RCC 7860 (cell line): ENCODE results near the gene DMGDH.
"Not testable (repeated sequence)": the region's sequence is repeated elsewhere in the genome, so short reads cannot be mapped to it uniquely, and the experiment has no call there.

Experiments
- DNase-seq: peaks from one replicate; pipeline ENCODE4 v3.0.0-alpha.2; 2015; ENCODE audit warnings: low spot score
- FAIRE-seq: peaks from 2 replicates; lab custom pipeline; 2012; peaks lifted over from hg19 to GRCh38; lab: Jason Lieb, UNC

Gene DMGDH

DNA sequence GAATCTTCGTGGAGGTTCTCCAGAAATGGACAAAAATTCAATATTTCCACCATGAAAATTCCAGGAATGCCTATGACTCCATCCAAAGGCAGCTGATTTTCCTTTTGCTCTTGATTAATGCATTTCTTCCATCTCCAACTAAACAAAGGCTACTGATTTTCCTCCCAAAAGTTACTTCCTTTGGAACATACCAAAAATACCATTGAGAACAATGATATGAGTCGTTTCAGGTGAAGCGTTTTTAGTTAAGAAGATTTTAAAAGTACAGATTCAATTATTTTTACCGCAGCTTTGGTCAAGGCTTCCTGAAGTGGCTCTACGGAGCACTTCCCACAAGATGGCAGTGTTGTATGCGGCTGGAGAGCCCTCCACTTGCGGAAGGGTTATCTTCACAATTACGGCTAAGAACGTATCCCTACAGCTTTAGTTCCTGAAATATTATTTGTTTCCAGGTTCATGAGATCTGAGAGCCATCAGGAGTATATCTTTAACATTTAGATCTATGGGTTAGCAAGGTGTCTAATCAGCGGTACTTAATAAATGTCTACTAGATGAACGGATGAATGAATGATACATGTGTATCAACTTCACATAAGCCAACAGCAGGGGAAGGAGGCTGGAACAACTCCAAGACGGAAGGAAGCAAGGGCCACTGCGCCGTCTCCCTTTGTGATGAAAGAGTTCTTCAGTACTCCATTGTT lies 48.5 kb downstream of the DMGDH start:
- no peak for FAIRE-seq

DNA sequence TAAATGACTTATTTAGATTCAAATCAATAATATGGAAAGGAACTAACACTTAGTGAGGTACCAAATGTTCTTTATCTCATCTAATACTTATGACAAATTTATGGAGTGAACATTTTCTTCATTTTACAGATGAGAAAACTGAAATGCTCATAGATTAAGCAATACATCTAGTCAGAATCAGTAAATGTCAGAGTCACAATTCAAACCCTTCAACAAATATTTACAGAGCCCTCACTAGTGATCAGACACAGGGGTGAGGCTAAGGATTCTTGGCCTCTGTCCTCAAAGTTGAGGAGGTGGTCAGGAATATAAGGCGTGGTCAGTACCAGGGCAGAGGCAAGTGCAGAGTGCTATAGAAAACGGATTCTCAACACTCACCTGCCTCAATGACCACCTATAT lies 54.8 kb downstream of the DMGDH start:
- FAIRE-seq: no peak
- DNase-seq: no peak

More for the DNA sequence above, 48.5 kb downstream of the DMGDH start:
- DNase-seq: peak; percentile 5

DNA sequence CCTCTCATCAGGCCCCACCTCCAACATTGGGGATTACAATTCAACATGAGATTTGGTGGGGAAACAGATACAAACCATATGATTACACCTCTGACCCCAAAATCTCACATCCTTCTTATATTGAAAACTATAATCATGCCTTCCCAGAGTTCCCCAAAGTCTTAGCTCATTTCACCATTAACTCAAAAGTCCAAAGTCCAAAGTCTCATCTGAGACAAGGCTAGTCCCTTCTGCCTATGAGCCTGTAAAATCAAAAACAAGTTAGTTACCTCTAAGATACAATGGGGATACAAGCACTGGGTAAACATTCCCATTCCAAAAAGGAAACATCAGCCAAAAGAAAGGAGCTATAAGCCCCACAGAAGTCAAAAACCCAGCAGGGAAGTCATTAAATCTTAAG lies 57.6 kb downstream of the DMGDH start:
- FAIRE-seq (no peak), DNase-seq (no peak)

DNA sequence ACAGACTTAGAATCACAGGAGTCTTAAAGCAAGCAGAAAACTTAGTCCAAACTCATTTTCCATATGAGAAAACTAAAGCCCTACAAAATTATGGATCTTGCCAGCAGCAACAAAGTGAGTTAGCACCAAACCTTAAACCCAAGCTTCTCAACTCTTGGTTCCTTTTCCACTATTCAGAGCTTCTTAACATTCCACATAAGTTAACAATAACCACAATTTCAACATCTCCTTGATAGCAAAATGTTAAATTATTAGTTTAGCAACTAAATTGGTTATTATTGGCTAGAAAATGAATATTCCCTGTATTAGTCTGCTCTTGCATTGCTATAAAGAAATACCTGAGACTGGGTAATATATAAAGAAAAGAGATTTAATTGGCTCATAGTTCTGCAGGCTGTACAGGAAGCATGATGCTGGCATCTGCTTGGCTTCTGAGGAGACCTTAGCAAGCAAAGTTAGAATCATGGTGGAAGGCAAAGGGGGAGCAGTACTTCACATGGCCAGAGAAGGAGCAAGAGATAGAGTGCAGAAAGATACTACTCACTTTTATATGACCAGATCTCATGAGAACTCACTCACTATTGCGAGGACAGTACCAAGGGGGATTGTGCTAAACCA lies 58.1 kb downstream of the DMGDH start:
- DNase-seq (no peak), FAIRE-seq (no peak)

DNA sequence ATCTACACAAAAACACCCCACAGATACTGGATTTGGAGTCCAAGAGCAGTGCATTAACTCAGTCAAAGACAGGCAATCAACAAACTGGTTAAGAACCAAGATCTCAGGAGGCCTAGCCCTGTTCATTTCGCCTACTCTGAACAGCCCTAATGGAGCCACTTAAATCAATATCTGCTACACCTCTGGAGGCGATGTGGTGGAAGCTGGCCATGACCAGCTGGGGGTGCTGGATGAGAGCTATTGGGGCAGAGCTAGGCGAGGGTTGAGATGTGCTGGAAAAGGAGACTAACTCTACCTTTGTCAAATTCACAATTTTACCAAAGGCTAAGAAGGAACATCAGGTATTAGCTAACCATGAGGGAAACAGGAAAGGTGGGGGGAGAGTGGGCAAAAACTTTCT lies 61.1 kb downstream of the DMGDH start:
- DNase-seq (no peak), FAIRE-seq (no peak)

DNA sequence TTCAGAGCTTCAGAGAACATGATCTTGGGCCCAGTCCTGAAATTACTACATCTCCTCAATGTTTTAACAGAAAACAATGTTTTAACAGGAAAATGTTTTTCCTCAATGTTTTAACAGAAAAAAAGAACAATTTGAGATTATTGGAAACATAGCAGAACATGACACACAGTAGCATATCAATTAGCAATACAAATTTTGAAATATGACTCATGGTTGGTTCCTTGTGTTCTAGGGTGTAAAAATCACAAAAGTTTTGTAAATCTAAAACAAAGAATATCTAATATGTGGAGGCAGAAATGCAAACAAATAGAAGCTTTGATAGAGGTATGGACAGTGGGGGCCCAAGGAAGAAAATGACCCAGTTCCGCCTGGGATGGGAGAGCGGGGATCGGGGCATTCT lies 61.6 kb downstream of the DMGDH start:
- no peak for FAIRE-seq
- DNase-seq: no peak

DNA sequence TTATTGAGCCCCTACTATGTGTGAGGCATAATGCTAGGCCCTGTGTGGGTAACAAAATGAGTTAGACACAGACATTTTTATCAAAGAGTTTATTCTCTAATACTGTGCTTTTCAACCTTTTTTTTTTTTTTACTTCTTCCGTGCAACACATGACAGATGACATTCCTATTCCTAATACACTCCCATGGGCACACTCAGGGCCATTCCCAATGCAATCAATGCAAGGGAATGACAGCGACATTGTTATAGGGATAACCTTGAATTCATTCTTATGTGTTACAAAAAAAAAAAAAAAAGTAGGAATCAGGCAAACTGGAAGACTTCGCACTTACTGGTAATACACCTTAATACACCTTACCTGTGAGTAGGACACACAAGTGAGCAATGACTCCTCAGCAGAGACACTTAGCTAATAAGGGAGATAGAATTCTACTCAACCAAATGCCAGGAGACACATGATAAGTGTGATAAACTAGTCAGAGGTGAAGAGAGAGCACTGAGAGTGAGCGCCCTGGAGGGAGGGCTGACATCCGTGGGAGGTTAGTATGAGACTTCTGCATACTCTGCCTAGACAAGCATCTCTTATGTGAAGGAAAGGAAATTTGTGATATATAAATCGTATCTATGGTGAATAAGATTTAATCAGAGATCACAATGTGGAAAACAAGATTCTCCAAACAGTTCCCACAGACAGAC lies 63.4 kb downstream of the DMGDH start:
- DNase-seq: no peak
- no peak for FAIRE-seq

DNA sequence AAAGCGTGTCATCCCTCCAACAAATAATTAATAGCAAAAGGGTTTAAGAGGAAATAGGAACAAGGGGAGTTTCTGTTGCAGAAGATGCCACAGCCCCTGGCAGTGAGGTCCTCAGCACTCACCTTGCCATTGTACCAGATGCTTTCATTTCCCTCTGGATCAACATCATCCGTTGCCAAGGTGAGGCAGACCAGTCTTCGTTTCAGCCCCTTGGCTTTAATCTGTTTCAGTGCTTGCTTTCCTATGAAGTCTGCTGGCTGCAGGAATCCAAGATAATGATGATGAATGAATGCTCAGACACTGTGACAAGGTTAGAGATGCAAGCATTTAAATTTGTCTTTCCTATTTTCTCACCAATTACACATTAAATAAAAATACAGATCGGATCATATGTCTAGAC lies 64.3 kb downstream of the DMGDH start:
- FAIRE-seq (no peak), DNase-seq (no peak)

DNA sequence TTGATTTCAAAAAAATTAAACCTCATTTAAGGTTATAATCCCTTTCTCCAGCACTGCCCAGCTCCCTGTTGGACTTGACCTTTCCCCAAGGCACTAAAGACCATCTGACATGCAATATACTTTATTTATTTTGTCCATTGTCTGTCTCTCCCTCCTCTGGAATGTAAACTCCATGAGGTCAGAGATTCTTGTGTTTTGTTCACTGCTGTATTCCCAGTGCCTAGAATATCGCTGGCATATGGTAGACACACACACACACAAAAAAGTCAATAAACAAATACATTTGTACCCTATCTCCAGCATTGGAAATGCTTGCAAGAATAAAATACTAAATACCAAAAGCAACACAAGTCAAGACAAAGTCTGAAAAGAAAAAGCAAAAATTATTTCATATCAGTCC lies 67.1 kb downstream of the DMGDH start:
- DNase-seq (no peak), FAIRE-seq (no peak)

DNA sequence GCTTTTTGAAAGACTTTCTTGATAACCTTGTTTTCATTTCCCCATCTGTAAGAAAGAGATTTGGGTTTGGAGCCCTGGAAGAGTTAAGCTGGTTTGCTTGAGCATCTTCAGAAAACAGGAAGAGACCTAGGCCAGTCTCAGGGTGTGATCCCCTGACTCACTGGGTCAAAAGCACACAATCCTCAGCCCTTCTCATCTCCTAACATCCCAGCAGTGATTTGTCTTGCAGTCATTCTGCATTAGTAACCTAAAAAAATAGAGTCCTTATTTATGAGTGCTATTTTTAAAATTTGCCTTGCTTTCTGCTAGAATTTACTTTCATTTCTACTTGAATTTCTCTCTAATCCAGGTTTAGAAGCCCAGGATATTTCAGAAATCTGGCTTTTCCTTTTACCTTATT lies 68.0 kb downstream of the DMGDH start:
- FAIRE-seq (no peak), DNase-seq (no peak)

DNA sequence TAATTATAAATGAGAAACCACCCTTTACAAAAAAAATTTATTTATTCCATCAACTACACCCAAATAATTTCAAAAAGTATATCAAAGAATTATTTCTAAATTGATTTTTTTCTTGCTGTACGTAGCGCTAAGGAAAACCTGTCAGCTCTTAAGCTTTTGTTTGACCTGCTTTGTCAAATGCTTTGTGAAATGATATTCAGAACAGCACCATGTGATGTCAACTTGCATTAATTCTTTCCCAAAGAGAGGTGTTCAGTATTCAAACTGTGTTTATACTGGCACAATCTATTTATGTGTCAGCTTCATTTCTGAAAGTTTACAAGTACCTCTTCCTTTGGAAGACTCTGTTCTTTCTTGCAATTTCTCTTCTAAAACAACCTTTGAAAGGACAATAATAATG lies 72.4 kb downstream of the DMGDH start:
- DNase-seq: no peak
- no peak for FAIRE-seq

DNA sequence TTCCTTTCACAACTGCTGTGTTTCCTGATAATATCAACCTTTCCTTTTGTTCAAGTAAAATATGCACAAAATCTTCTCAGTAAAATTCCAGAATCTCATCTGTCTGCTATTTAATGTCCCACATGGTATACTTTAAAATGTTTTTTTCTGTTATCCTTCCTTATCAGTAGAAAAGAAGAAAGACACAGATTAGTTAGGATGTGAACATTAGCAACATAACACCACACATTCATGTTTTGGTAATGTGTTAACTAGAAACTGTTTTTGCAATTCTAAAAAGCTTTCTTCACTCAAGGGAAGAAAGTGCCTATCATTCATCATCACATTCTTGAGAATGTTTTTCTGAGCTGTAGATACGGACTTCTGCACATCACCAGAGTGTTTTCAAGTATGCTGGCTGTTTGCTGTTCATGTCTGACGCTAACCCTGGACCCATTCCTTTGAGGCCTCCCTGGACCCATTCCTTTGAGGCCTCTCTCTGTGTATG lies 73.9 kb downstream of the DMGDH start:
- no peak for DNase-seq
- no peak for FAIRE-seq

DNA sequence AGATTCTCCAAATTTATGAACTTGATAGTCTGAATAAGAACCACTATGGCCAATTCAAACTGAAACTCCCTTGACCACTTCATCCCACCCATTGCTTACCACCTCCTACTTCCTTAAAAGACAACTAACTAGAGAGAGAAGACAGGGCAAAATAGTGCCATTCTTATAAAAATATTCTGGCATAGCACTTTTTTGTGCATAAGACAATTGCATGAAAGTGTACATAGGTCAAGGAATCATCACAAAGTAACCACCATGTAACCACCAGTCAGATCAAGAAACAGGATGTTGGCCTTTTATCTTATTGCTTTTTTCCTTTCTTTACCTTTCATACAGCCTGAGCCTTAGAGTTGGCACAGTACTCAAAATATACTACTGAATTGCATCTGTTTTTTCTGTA lies 76.3 kb downstream of the DMGDH start:
- FAIRE-seq: no peak

DNA sequence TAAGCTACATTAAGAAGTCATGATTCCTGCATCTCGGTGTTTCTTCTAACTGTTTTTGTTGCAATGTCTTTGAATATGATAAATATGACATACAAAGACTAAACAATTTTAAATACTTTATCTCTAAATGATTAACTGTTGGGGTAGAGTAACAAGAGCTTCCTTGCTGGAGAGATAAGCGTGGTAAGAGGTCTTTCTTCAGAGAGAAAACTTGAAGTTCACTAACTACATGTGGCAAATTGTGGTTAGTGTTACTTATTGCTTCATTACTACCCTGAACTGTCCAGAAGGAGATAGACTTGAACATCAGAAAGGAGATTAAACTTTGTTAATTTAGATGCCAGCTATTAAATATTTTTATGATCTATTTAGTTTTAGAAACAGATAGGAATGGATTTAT lies 77.3 kb downstream of the DMGDH start:
- FAIRE-seq: no peak
- no peak for DNase-seq

More for the DNA sequence above, 76.3 kb downstream of the DMGDH start:
- DNase-seq: no peak

DNA sequence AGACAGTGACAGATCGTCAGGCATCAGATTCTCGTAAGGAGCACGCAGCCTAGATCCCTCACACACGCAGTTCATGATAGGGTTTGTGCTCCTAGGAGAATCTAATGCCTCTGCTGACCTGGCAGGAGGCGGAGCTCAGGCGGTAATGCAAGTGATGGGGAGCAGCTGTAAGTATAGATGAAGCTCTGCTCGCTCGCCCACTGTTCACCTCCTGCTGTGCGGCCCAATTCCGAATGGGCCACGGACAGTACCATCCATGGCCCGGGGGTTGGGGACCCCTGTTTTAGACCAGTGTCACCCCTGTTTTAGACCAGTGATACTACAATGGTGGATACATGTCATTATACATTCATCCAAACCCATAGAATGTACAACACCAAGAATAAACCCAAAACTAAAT lies 80.4 kb downstream of the DMGDH start:
- DNase-seq: no peak
- no peak for FAIRE-seq

DNA sequence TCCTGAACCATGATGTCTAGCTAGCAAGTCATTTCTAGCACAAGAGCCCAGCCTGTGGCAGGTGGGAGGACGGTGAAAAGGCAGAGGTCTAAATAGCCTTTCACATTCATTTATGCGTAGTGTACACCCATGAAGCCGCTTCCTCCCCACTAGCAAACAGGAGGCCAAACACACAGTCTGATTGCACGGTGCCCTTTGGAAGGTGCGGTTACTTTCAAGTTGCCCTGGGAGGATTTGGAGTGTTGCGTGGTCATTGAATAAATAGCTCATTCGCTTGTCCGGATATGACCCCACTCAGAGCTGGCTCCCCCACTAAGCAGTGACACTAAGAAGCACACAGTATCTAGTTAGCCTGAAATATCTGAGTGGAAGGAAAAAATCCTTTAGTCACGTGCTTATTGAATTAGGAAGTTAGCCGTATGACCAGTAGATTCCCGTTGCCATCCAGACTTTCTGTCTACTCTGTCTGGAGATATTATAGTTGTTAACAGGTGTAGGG lies 83.7 kb downstream of the DMGDH start:
- FAIRE-seq: no peak
- DNase-seq: peak; percentile 75

DNA sequence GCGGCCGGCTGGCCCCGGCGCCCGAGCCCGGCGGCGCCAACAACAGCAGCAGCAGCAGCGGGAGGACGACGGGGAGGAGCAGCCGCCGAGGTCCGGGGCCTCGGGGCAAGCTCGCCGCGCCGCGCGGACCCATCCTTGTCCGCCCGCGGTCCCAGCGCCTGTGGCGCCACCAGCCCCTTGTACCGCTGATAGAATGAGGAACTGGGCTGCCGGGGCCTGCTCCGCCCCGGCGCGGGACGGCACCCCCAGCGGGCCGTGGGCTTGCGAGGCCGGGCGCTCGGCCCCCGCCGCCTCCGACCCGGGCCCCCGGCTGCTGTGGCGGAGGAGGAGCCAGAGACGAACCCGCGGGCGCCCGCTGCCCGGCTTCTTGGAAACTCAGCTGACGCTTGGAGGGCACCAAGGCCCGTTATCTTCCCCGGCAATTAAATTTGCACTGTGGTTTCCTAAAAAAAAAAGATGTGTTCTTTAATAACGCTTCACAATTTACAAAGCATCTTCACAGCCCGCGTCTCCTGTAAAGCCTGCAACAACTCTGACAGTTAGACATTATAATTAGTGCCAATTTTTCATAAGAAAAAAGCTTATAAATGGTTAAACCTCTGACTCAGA lies 84.3 kb downstream of the DMGDH start, which contains the start of gene ARSB:
Gene ARSB, minus strand, starts transcription at position 195 of the 609 bp plus-strand sequence. Its CDS starts 62 bp downstream, at position 133.
- FAIRE-seq (no peak), DNase-seq (peak; percentile 3)

DNA sequence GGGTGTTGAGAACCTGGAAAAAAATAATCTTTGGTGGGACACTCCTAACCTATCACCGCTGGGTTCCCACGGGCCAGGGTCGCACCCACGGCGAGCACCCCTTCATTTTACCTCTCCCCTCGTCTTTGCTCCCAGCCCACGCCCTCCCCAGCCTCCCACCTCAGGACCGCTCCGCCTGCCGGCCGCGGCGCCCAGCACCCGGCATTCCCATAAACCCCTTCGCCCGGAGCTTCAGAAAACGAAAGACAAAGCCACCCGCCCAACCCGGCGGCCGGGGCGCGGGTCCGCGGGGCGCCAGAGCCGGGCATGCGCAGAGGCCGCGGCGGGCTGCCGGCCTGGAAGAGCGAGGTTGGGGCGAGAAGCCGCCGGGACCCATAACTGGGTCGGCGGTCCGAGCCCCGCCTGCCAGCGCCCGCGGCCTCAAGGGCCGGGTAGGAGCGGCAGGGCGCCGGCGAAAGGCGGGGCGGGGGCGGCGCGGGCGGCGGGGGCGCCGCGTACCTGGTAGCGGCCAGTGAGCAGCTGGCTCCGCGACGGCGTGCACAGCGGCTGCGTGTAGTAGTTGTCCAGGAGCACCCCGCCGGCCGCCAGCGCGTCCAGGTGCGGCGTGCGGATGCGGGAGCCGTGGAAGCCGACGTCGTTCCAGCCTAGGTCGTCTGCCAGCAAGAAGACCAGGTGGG lies 84.9 kb downstream of the DMGDH start:
- DNase-seq (peak; percentile 50), FAIRE-seq (no peak)

DNA sequence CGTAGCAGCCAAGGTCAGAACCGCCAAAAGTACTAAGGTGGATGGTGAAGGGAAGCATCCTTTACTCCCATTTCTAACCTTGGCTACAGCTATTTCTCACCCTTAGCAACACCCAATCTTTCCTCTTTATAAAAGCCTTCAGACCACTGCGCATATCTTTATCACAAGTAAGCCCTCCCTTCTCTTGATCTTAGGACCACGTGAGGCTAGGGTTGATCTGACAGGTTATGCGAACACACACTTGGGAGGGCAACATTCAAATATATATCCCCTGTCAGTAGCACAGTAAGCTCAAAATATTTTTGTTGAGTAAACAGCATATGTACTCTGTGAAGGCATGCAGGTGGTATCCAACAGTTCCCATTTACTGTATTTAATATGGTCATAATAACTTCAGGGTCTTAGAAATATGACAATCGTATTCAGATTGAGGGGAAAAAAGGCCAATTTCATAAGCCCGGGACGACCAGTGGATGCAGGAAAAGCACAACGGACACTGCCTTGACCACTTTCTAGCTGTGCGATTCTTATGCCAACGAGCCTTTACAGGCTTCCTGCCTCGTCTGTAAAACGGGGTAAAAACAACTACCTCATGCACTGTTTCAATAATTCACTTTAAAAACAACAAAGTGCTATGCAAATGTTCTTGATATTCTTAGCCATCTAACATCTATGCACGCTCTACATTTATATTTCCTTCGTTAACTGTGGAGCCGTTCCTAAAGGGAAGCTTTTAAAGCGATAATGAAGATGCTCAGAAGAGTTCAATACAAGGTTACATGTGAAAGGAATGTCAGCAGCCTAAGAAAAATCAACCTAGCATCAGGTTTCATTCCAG lies 85.7 kb downstream of the DMGDH start:
- DNase-seq: no peak
- no peak for FAIRE-seq

DNA sequence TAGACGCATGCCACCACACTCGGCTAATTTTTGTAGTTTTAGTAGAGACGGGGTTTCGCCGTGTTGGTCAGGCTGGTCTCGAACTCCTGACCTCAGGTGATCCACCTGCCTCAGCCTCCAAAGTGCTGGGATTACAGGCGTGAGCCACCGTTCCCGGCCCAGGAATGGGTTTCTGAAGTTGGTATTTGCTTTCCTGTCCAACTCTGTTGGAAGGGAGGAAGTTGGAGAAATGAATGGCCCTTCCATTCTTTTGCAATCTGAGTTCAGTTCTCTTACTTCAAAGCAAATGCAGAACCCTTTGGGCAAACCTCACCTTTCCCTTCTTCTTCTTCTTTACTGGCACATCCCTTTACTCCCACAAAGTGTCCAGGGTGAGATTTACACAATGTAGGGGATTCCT lies 86.3 kb downstream of the DMGDH start:
- not testable (repeated sequence) for DNase-seq, FAIRE-seq
